AG10803 (cell line): ENCODE measurements around the gene OR11A1.
"Not testable (repeated sequence)": the region's sequence is repeated elsewhere in the genome, so short reads cannot be mapped to it uniquely, and the experiment has no call there.

Source experiments
- DNase-seq: peaks from one replicate; pipeline ENCODE4 v3.0.0; 2010; ENCODE audit warnings: low read depth
- H3K4me3 ChIP-seq: 2 replicates; pipeline ENCODE4 v1.5.1; 2011; ENCODE audit warnings: mild to moderate bottlenecking, low read length, control low read depth
- TF ChIP-seq, protein P1 (sequence below): conservative IDR thresholded peaks from 2 replicates; pipeline ENCODE4 v1.5.1; 2011; ENCODE audit warnings: mild to moderate bottlenecking, low read length, control low read depth, inconsistent platforms

Gene OR11A1

GRCh38 chr6:29442719-29443118, 14.2 kb downstream of the OR11A1 start:
- DNase-seq = no peak
- H3K4me3 ChIP-seq = no peak overlapping the region
- TF ChIP-seq, protein P1, sequence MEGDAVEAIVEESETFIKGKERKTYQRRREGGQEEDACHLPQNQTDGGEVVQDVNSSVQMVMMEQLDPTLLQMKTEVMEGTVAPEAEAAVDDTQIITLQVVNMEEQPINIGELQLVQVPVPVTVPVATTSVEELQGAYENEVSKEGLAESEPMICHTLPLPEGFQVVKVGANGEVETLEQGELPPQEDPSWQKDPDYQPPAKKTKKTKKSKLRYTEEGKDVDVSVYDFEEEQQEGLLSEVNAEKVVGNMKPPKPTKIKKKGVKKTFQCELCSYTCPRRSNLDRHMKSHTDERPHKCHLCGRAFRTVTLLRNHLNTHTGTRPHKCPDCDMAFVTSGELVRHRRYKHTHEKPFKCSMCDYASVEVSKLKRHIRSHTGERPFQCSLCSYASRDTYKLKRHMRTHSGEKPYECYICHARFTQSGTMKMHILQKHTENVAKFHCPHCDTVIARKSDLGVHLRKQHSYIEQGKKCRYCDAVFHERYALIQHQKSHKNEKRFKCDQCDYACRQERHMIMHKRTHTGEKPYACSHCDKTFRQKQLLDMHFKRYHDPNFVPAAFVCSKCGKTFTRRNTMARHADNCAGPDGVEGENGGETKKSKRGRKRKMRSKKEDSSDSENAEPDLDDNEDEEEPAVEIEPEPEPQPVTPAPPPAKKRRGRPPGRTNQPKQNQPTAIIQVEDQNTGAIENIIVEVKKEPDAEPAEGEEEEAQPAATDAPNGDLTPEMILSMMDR = no peak

DNA sequence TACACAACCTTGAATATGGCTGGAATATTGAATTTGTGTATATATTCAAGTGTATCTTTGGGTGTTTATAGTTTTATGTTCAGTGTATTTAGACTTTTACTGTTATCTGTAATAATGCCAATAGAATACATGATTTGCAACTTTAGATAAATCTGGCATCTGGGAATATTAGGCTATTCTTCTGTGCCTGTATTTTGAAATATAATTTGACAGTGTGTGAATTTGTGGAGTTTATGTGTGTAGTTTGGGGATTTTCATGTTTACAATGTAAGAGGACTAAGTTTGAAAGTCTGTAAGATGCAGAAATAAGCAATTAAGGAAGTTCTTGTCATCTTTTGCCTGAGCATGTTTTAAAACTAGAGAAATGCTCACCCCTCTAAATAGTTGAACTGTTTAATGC, 17.9 kb downstream of the OR11A1 start, which contains the start of gene OR10C1:
TSS of gene OR10C1 (plus strand) at position 301 of the 400 bp plus-strand sequence. CDS start 710 bp downstream, outside the sequence.
- TF ChIP-seq, protein P1 = no peak
- no peak for DNase-seq
- no peak within 1 kb of the TSS for H3K4me3 ChIP-seq

DNA sequence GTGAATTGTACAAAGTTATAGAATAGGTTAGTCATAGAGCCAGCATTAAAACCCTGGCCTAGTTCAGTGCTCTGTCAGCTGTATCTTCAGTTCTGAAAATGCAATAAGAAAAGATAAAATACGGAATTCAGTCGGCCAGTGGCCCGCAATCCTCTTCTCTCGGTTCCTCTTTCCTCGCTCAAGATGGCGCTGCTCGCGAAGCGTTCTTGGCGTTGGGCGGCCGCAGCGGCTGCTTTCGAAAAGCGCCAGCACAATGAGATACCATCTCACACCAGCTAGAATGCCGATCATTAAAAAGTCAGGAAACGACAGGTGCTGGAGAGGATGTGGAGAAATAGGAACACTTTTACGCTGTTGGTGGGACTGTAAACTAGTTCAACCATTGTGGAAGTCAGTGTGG, 20.1 kb downstream of the OR11A1 start:
- DNase-seq = not testable (repeated sequence)

GRCh38 chr6:29426654-29427053, 30.2 kb downstream of the OR11A1 start:
- no peak for DNase-seq
- no peak overlapping the region for H3K4me3 ChIP-seq
- TF ChIP-seq, protein P1 = no peak

More for the DNA sequence above, 20.1 kb downstream of the OR11A1 start:
- H3K4me3 ChIP-seq = not testable (repeated sequence)

DNA sequence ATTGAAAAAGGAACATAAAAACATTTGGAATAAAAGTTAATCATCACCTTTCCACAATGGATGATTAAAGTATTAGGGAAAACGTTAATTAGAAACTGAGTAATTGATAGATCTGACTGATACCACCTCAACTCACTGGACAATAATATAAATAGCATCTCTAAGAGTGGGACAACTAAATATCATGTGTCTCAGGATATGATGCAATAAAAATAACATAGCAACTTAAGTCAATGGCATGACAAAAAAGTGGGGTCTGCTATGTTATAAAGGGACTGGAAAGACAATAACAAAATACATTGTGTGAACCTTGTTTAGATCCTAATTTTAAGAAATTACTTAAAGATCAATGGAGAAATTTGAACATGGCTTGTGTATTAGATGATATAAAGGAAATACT, 31.8 kb downstream of the OR11A1 start:
- DNase-seq = no peak
- TF ChIP-seq, protein P1 = no peak
- H3K4me3 ChIP-seq = no peak overlapping the region

DNA sequence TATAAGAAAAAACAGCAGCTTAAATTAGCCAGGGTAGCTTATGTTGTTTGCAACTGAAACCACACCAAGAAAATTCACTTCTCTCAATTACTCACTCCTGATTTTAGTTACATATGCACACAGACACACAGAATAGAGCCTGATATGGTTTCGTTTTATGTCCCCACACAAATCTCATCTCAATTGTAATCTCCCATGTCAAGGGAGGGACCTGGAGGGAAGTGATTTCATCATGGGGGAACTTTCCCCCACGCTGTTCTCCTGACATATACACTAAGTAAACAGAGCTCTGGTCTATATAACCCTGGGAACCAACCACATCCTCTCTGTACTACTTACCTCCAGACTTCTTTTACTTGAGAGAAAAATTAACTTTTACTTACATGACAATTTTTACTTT, 32.3 kb downstream of the OR11A1 start:
- DNase-seq = no peak

GRCh38 chr6:29424168-29424567, 32.7 kb downstream of the OR11A1 start:
- no peak overlapping the region for H3K4me3 ChIP-seq
- TF ChIP-seq, protein P1 = no peak
- no peak for DNase-seq

More for the DNA sequence above, 32.3 kb downstream of the OR11A1 start:
- TF ChIP-seq, protein P1 = no peak
- H3K4me3 ChIP-seq = no peak overlapping the region

- TF ChIP-seq, protein P1 = no peak
- no peak for DNase-seq
These were observed 37.4 kb downstream of the OR11A1 start for GRCh38 chr6:29419516-29419915.

More at GRCh38 chr6:29419516-29419915, 37.4 kb downstream of the OR11A1 start:
- H3K4me3 ChIP-seq = no peak overlapping the region
